GM12878 (cell line): ENCODE measurements around the gene CDC42SE1. TPM values are rescaled to one million over a fixed set of nuclear protein-coding genes. Genes with fewer than 3 reads are reported as not detected.

Experiments
- ATAC-seq: fragments of 200-7000 bp; cut with Tn5 transposase; 3 replicates; pipeline ENCODE4 v1.9.1; 2020; ENCODE audit warnings: mild to moderate bottlenecking, moderate library complexity
- BruUV-seq: library from RNA; stranded (reverse); fragments of 400-500 nt; replicated peaks from 2 replicates; lab custom pipeline; 2021; lab: Mats Ljungman, UMichigan
- CTCF ChIA-PET: fragments of 300-600 bp; sonication (Branson Sonifier 250); formaldehyde crosslinking; extraction: SDS; loops from one replicate; lab custom pipeline; 2021; ENCODE audit warnings: inconsistent platforms; lab: Yijun Ruan, JAX
- POLR2A ChIA-PET: fragments of 350-600 bp; formaldehyde crosslinking; extraction: SDS; loops from one replicate; lab custom pipeline; 2021; ENCODE audit warnings: inconsistent platforms; lab: Charles Lee
- RAD21 ChIA-PET: fragments of 300-600 bp; sonication (Branson Sonifier 250); formaldehyde crosslinking; loops from one replicate; lab custom pipeline; 2023; ENCODE audit warnings: antibody characterized with exemption; ENCODE audit not compliant: unreplicated experiment; lab: Charles Lee
- SMC1A ChIA-PET: fragments of 300-600 bp; sonication (Branson Sonifier 250); formaldehyde crosslinking; loops from one replicate; lab custom pipeline; 2023; ENCODE audit not compliant: unreplicated experiment, uncharacterized antibody; lab: Charles Lee
- DNase-seq: peaks from one replicate; pipeline ENCODE4 v3.0.0-alpha.2; 2011; ENCODE audit warnings: low read depth, low spot score
- FAIRE-seq: peaks from 3 replicates; lab custom pipeline; 2011; peaks lifted over from hg19 to GRCh38; lab: Jason Lieb, UNC
- H2AFZ ChIP-seq: 2 replicates; pipeline ENCODE4 v1.6.0; 2011; ENCODE audit warnings: low read depth, low read length, control low read depth; ENCODE audit not compliant: control insufficient read depth
- H3K27ac ChIP-seq: 2 replicates; pipeline ENCODE4 v1.5.1; 2011; ENCODE audit warnings: control low read depth; ENCODE audit not compliant: control insufficient read depth, insufficient read depth
- H3K27me3 ChIP-seq, 2 experiments: replicated peaks in 1 of 2; 2 replicates each; pipeline versions ENCODE4 v1.6.0 to v1.6.1; 2011; ENCODE audit warnings: low read length in 1 of 2; ENCODE audit not compliant: control insufficient read depth in 2 of 2, insufficient read depth in 2 of 2
- H3K36me3 ChIP-seq, 2 experiments: 2 replicates each; pipeline ENCODE4 v1.5.1; 2011; ENCODE audit warnings: low read length in 1 of 2; ENCODE audit not compliant: control insufficient read depth in 2 of 2, insufficient read depth in 2 of 2
- H3K4me1 ChIP-seq: 2 replicates; pipeline ENCODE4 v1.6.1; 2011; ENCODE audit warnings: mild to moderate bottlenecking, low read length, moderate library complexity, mixed read lengths; ENCODE audit not compliant: control insufficient read depth, insufficient read depth
- H3K4me2 ChIP-seq: 2 replicates; pipeline ENCODE4 v1.6.0; 2011; ENCODE audit warnings: control low read depth; ENCODE audit not compliant: control insufficient read depth, insufficient read depth
- H3K4me3 ChIP-seq: fragments of 200-600 bp; sonication (generic); 2 replicates; pipeline ENCODE4 v1.5.1; 2016
- H3K79me2 ChIP-seq: 2 replicates; pipeline ENCODE4 v1.6.0; 2011; ENCODE audit warnings: low read length; ENCODE audit not compliant: control insufficient read depth, insufficient read depth
- H3K9ac ChIP-seq: 2 replicates; pipeline ENCODE4 v1.8.0; 2011; ENCODE audit warnings: low read length, control low read depth, mixed read lengths; ENCODE audit not compliant: control insufficient read depth, insufficient read depth
- H3K9me3 ChIP-seq: replicated peaks from 3 replicates; pipeline ENCODE4 v1.5.1; 2011; ENCODE audit warnings: mild to moderate bottlenecking, low read length; ENCODE audit not compliant: control insufficient read depth, insufficient read depth
- H4K20me1 ChIP-seq: 2 replicates; pipeline ENCODE4 v1.6.0; 2011; ENCODE audit not compliant: control insufficient read depth, insufficient read depth
- ATF7 ChIP-seq: fragments of 450-650 bp; IDR thresholded peaks from 2 replicates; pipeline ENCODE4 v1.6.1; 2016; ENCODE audit warnings: low read depth, mild to moderate bottlenecking
- CHD1 ChIP-seq: IDR thresholded peaks from 2 replicates; pipeline ENCODE4 v1.6.1; 2012; ENCODE audit warnings: low read depth, low read length, improper control_type of control experiment
- CHD4 ChIP-seq: fragments of 200-600 bp; sonication (generic); IDR thresholded peaks from 2 replicates; pipeline ENCODE4 v1.6.1; 2016; ENCODE audit warnings: mild to moderate bottlenecking
- ELK1 ChIP-seq: IDR thresholded peaks from 2 replicates; pipeline ENCODE4 v1.6.1; 2012; ENCODE audit warnings: low read depth, low read length, improper control_type of control experiment
- EZH2 ChIP-seq: IDR thresholded peaks from 2 replicates; pipeline ENCODE4 v1.6.1; 2012; ENCODE audit warnings: low read depth, mild to moderate bottlenecking, control low read depth, inconsistent platforms, low read length, borderline replicate concordance; ENCODE audit not compliant: control insufficient read depth
- FOXM1 ChIP-seq: IDR thresholded peaks from 2 replicates; pipeline ENCODE4 v1.6.1; 2012; ENCODE audit warnings: low read depth, mild to moderate bottlenecking, inconsistent platforms, low read length, moderate library complexity
- GATAD2B ChIP-seq: fragments of 450-650 bp; conservative IDR thresholded peaks from 2 replicates; pipeline ENCODE4 v1.6.1; 2017; ENCODE audit warnings: low read depth, mild to moderate bottlenecking, moderate library complexity
- IRF3 ChIP-seq: fragments of 450-650 bp; IDR thresholded peaks from 2 replicates; pipeline ENCODE4 v1.6.1; 2014; ENCODE audit warnings: mild to moderate bottlenecking
- KAT2A ChIP-seq: conservative IDR thresholded peaks from 2 replicates; pipeline ENCODE4 v1.6.1; 2011; ENCODE audit warnings: low read depth, low read length; ENCODE audit not compliant: control insufficient read depth
- ZNF207 ChIP-seq: fragments of 450-650 bp; IDR thresholded peaks from 2 replicates; pipeline ENCODE4 v1.6.1; 2014; ENCODE audit warnings: antibody characterized with exemption, mild to moderate bottlenecking, borderline replicate concordance
- ZNF274 ChIP-seq: IDR thresholded peaks from one replicate; pipeline ENCODE4 v1.8.0; 2011; ENCODE audit not compliant: insufficient read length, insufficient read depth
- in situ Hi-C: fragments of 300-500 bp; cut with MboI; formaldehyde crosslinking; loops from 9 replicates; pipeline ENCODE4 v1.14.3; 2018; ENCODE audit warnings: mixed read lengths
- intact Hi-C: fragments of 100-400 bp; cut with micrococcal nuclease; formaldehyde crosslinking; loops from one replicate; pipeline ENCODE4 v1.14.2; 2022; ENCODE audit not compliant: unreplicated experiment
- polyA plus RNA-seq, 11 experiments: library from polyadenylated mRNA; depleted of rRNA in 4 of 11; unstranded in 6 of 11; stranded (reverse) in 5 of 11; fragments of >200 nt; fragmentation: Nextera tagmentation in 4 of 11; fragmentation: Illumina TruSeq in 1 of 11; extraction: Ambion mirVana in 4 of 11; extraction: Trizol in 1 of 11; gene quantifications; 1 replicate in 1 of 11; 2 replicates in 10 of 11; pipeline versions ENCODE4 v1.2.1 to v1.2.3, GENCODE V29; 2011 to 2016; ENCODE audit warnings: inconsistent platforms in 2 of 11, missing spikeins in 2 of 11, low read depth in 1 of 11
- total RNA-seq, 4 experiments: library from RNA; depleted of rRNA in 3 of 4; stranded (reverse); fragments of >200 nt in 3 of 4; fragmentation: Illumina TruSeq in 1 of 4; extraction: Trizol in 1 of 4; gene quantifications; 2 replicates each; pipeline versions ENCODE4 v1.2.1 to v1.2.3, GENCODE V29; 2013 to 2021
- TF ChIP-seq, protein P1 (sequence below): IDR thresholded peaks from 2 replicates; pipeline ENCODE4 v1.6.1; 2011; ENCODE audit warnings: borderline replicate concordance, low read depth, mild to moderate bottlenecking, moderate library complexity, low read length; ENCODE audit not compliant: insufficient read depth, poor library complexity, severe bottlenecking
- TF ChIP-seq, protein P2 (sequence below): fragments of 450-650 bp; formaldehyde crosslinking; IDR thresholded peaks from 2 replicates; pipeline ENCODE4 v1.4.0; 2022; ENCODE audit warnings: mild to moderate bottlenecking, moderate library complexity
- TF ChIP-seq, protein P3 (sequence below): fragments of 450-650 bp; IDR thresholded peaks from 2 replicates; pipeline ENCODE4 v1.6.1; 2017; ENCODE audit warnings: low read depth, mild to moderate bottlenecking, moderate library complexity

CDC42SE1 gene
- total and polyA plus RNA-seq, 10 of the 15 experiments (the other 5 are each of a cell fraction or from before 2014, with no cell fraction given): 35.7 to 112 (median 74.3) TPM

- TF ChIP-seq, protein P1, sequence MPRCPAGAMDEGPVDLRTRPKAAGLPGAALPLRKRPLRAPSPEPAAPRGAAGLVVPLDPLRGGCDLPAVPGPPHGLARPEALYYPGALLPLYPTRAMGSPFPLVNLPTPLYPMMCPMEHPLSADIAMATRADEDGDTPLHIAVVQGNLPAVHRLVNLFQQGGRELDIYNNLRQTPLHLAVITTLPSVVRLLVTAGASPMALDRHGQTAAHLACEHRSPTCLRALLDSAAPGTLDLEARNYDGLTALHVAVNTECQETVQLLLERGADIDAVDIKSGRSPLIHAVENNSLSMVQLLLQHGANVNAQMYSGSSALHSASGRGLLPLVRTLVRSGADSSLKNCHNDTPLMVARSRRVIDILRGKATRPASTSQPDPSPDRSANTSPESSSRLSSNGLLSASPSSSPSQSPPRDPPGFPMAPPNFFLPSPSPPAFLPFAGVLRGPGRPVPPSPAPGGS: no peak
Observed at GRCh38 chr1:151106894-151107293, 47.5 kb upstream of the CDC42SE1 start (continued).

DNA sequence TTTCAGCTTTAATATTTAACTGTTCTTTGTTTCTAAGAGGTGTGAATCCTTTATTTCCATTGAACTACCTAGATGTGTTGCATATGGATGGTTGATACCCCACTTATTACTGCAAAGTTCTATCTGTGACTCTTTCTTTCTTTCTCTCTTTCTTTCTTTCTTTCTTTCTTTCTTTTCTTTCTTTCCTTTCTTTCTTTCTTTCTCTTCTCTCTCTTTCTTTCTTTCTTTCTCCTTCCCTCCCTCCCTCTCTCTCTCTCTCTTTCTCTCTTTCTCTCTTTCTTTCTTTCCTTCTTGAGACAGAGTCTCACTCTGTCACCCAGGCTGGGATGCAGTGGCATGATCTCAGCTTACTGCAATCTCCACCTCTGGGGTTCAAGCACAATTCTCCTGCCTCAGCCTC is 45.2 kb upstream of the CDC42SE1 start:
- Histone ChIP-seq H3K36me3 (no peaks in the 10 kb centered on the region), H3K9me3 (no peaks in the 10 kb centered on the region), H3K27ac (no peak overlapping the region), H2AFZ (no peak overlapping the region), H3K27me3 (no peaks in the 10 kb centered on the region), H3K4me1 (no peaks in the 10 kb centered on the region), H3K9ac (no peak overlapping the region), H3K79me2 (no peaks in the 10 kb centered on the region), H3K4me2 (no peak overlapping the region), H3K4me3 (no peak overlapping the region), H4K20me1 (no peaks in the 10 kb centered on the region)
- ATAC-seq (no peak), DNase-seq (no peak), FAIRE-seq (no peak)
- RAD21 ChIA-PET: interaction anchor here (11.3 kb wide), 1 partner anchor 51 kb away, joined by 198 read pairs; the partner anchor contains the start of gene TNFAIP8L2
- no TSS peak for BruUV-seq
- intact Hi-C loops (no loop called here), in situ Hi-C loops (no loop called here)
- POLR2A ChIA-PET: no interaction called here
- SMC1A ChIA-PET: interaction anchor here (1.1 to 13.2 kb wide), 2 partner anchors 8 to 53 kb away, joined by 3 to 282 read pairs; partner anchors contain the start of gene TNFAIP8L2
- CTCF ChIA-PET: interaction anchor here (1.6 to 10.4 kb wide), 3 partner anchors 44 to 80 kb away, joined by 4 to 353 read pairs (median 5); partner anchors contain the start of genes MLLT11 and TNFAIP8L2
- no peak for TF ChIP-seq ELK1
- TF ChIP-seq FOXM1: no peak
- TF ChIP-seq, protein P2, sequence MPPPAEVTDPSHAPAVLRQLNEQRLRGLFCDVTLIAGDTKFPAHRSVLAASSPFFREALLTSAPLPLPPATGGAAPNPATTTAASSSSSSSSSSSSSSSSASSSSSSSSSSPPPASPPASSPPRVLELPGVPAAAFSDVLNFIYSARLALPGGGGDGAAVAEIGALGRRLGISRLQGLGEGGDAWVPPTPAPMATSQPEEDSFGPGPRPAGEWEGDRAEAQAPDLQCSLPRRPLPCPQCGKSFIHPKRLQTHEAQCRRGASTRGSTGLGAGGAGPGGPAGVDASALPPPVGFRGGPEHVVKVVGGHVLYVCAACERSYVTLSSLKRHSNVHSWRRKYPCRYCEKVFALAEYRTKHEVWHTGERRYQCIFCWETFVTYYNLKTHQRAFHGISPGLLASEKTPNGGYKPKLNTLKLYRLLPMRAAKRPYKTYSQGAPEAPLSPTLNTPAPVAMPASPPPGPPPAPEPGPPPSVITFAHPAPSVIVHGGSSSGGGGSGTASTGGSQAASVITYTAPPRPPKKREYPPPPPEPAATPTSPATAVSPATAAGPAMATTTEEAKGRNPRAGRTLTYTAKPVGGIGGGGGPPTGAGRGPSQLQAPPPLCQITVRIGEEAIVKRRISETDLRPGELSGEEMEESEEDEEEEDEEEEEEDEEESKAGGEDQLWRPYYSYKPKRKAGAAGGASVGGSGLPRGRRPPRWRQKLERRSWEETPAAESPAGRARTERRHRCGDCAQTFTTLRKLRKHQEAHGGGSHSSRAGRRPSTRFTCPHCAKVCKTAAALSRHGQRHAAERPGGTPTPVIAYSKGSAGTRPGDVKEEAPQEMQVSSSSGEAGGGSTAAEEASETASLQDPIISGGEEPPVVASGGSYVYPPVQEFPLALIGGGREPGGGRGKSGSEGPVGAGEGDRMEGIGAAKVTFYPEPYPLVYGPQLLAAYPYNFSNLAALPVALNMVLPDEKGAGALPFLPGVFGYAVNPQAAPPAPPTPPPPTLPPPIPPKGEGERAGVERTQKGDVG (CRISPR knock-in tag): no peak
- TF ChIP-seq IRF3: no peak
- TF ChIP-seq CHD4: no peak
- TF ChIP-seq, protein P3, sequence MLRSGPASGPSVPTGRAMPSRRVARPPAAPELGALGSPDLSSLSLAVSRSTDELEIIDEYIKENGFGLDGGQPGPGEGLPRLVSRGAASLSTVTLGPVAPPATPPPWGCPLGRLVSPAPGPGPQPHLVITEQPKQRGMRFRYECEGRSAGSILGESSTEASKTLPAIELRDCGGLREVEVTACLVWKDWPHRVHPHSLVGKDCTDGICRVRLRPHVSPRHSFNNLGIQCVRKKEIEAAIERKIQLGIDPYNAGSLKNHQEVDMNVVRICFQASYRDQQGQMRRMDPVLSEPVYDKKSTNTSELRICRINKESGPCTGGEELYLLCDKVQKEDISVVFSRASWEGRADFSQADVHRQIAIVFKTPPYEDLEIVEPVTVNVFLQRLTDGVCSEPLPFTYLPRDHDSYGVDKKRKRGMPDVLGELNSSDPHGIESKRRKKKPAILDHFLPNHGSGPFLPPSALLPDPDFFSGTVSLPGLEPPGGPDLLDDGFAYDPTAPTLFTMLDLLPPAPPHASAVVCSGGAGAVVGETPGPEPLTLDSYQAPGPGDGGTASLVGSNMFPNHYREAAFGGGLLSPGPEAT: no peak
- no peak for TF ChIP-seq ZNF207
- no peak for TF ChIP-seq GATAD2B
- no peak for TF ChIP-seq ATF7
- TF ChIP-seq ZNF274: no peak
- TF ChIP-seq EZH2: no peak
- TF ChIP-seq KAT2A: no peak
- TF ChIP-seq CHD1: no peak
